IMR-90 (cell line): Measurements from ENCODE around the gene PDE11A. TPM values are rescaled to one million over a fixed set of nuclear protein-coding genes. Genes with fewer than 3 reads are reported as not detected.

Source experiments
- ATAC-seq: fragments of 200-7000 bp; cut with Tn5 transposase; 2 replicates; pipeline ENCODE4 v1.9.1; 2020; ENCODE audit warnings: low read depth, mild to moderate bottlenecking, moderate library complexity
- BruUV-seq: library from RNA; stranded (reverse); fragments of 400-500 nt; replicated peaks from 2 replicates; lab custom pipeline; 2021; lab: Mats Ljungman, UMichigan
- CTCF ChIA-PET: fragments of 300-600 bp; formaldehyde crosslinking; extraction: SDS; loops from one replicate; lab custom pipeline; 2021; ENCODE audit warnings: antibody characterized with exemption; lab: Yijun Ruan, JAX
- POLR2A ChIA-PET: fragments of 300-600 bp; sonication (Branson Sonifier 250); formaldehyde crosslinking; loops from one replicate; lab custom pipeline; 2022; ENCODE audit warnings: antibody characterized with exemption; ENCODE audit not compliant: unreplicated experiment; lab: Charles Lee
- DNase-seq: peaks from one replicate; pipeline ENCODE4 v3.0.0; 2013
- H2AFZ ChIP-seq: replicated peaks from 2 replicates; pipeline ENCODE3; 2013; ENCODE audit warnings: low read length, mild to moderate bottlenecking; ENCODE audit not compliant: poor library complexity
- H2AK5ac ChIP-seq: 2 replicates; pipeline ENCODE4 v1.6.1; 2013; ENCODE audit warnings: low read depth, low read length, inconsistent platforms
- H2AK9ac ChIP-seq: replicated peaks from 2 replicates; pipeline ENCODE3; 2013; ENCODE audit warnings: mild to moderate bottlenecking, low read depth, low read length, moderate library complexity; ENCODE audit not compliant: poor library complexity
- H2BK120ac ChIP-seq: 2 replicates; pipeline ENCODE4 v1.6.1; 2013; ENCODE audit warnings: low read depth, low read length, inconsistent platforms
- H2BK15ac ChIP-seq: 3 replicates; pipeline ENCODE4 v1.6.1; 2013; ENCODE audit warnings: low read depth, low read length, inconsistent platforms
- H2BK20ac ChIP-seq: 2 replicates; pipeline ENCODE4 v1.6.1; 2013; ENCODE audit warnings: low read depth, mild to moderate bottlenecking, inconsistent platforms, low read length, moderate library complexity
- H2BK5ac ChIP-seq: 2 replicates; pipeline ENCODE4 v1.6.1; 2013; ENCODE audit warnings: mild to moderate bottlenecking, low read depth, low read length, inconsistent platforms; ENCODE audit not compliant: poor library complexity, severe bottlenecking
- H3K14ac ChIP-seq: replicated peaks from 2 replicates; pipeline ENCODE4 v1.6.1; 2013; ENCODE audit warnings: low read depth, low read length, inconsistent platforms
- H3K18ac ChIP-seq: 2 replicates; pipeline ENCODE4 v1.6.1; 2013; ENCODE audit warnings: low read depth, low read length, control low read depth
- H3K23ac ChIP-seq: 2 replicates; pipeline ENCODE4 v1.6.1; 2013; ENCODE audit warnings: low read depth, low read length, inconsistent platforms
- H3K27ac ChIP-seq: 2 replicates; pipeline ENCODE4 v1.5.1; 2013; ENCODE audit warnings: mild to moderate bottlenecking, control low read depth, low read length; ENCODE audit not compliant: insufficient read depth
- H3K27me3 ChIP-seq: 2 replicates; pipeline ENCODE4 v1.6.1; 2013; ENCODE audit warnings: low read length; ENCODE audit not compliant: control insufficient read depth, insufficient read depth
- H3K36me3 ChIP-seq: 2 replicates; pipeline ENCODE4 v1.6.1; 2013; ENCODE audit warnings: low read length, mixed read lengths; ENCODE audit not compliant: control insufficient read depth, insufficient read depth
- H3K4ac ChIP-seq: 2 replicates; pipeline ENCODE4 v1.6.1; 2013; ENCODE audit warnings: low read depth, low read length, inconsistent platforms
- H3K4me1 ChIP-seq: 2 replicates; pipeline ENCODE4 v1.6.1; 2013; ENCODE audit warnings: low read length, mixed read lengths; ENCODE audit not compliant: control insufficient read depth, insufficient read depth
- H3K4me2 ChIP-seq: 2 replicates; pipeline ENCODE4 v1.6.1; 2013; ENCODE audit warnings: low read depth, mild to moderate bottlenecking, control low read depth, low read length, moderate library complexity
- H3K4me3 ChIP-seq: 2 replicates; pipeline ENCODE4 v1.5.1; 2013; ENCODE audit warnings: low read depth, mild to moderate bottlenecking, control low read depth, low read length, moderate library complexity; ENCODE audit not compliant: insufficient read depth
- H3K56ac ChIP-seq: 2 replicates; pipeline ENCODE4 v1.6.1; 2013; ENCODE audit warnings: low read length, inconsistent platforms; ENCODE audit not compliant: insufficient read depth; ENCODE audit errors: extremely low read depth
- H3K79me1 ChIP-seq, 2 experiments: 2 replicates each; pipeline ENCODE4 v1.6.1; 2013; ENCODE audit warnings: low read length in 2 of 2, inconsistent platforms in 1 of 2, low read depth in 1 of 2
- H3K9ac ChIP-seq: 2 replicates; pipeline ENCODE4 v1.6.1; 2013; ENCODE audit warnings: low read depth, low read length, control low read depth
- H3K9me1 ChIP-seq: 2 replicates; pipeline ENCODE4 v1.6.1; 2013; ENCODE audit warnings: low read length, inconsistent platforms; ENCODE audit not compliant: insufficient read depth
- H3K9me3 ChIP-seq: 2 replicates; pipeline ENCODE4 v1.6.1; 2013; ENCODE audit warnings: low read length; ENCODE audit not compliant: control insufficient read depth, insufficient read depth
- H4K20me1 ChIP-seq: 2 replicates; pipeline ENCODE4 v1.6.1; 2013; ENCODE audit warnings: low read length, inconsistent platforms; ENCODE audit not compliant: insufficient read depth
- H4K5ac ChIP-seq: 2 replicates; pipeline ENCODE4 v1.6.1; 2013; ENCODE audit warnings: mild to moderate bottlenecking, low read depth, low read length, control low read depth
- H4K8ac ChIP-seq, 2 experiments: 2 replicates each; pipeline ENCODE4 v1.6.1; 2013; ENCODE audit warnings: low read depth in 2 of 2, low read length in 2 of 2, control low read depth in 1 of 2, inconsistent platforms in 1 of 2
- H4K91ac ChIP-seq: 2 replicates; pipeline ENCODE4 v1.6.1; 2013; ENCODE audit warnings: low read depth, low read length, inconsistent platforms; ENCODE audit not compliant: insufficient read depth
- MAFK ChIP-seq: IDR thresholded peaks from 2 replicates; pipeline ENCODE4 v1.6.1; 2012; ENCODE audit warnings: low read depth, low read length, improper control_type of control experiment
- NFE2L2 ChIP-seq: fragments of 150-350 bp; IDR thresholded peaks from 2 replicates; pipeline ENCODE4 v1.6.1; 2016; ENCODE audit warnings: low read depth, mild to moderate bottlenecking, low read length
- RAD21 ChIP-seq: IDR thresholded peaks from 2 replicates; pipeline ENCODE4 v1.6.1; 2012; ENCODE audit warnings: low read length, improper control_type of control experiment
- RFX5 ChIP-seq: IDR thresholded peaks from 2 replicates; pipeline ENCODE4 v1.8.0; 2012; ENCODE audit warnings: low read depth, mild to moderate bottlenecking, low read length, moderate library complexity
- SMC3 ChIP-seq: fragments of 150-350 bp; IDR thresholded peaks from 2 replicates; pipeline ENCODE4 v1.6.1; 2016; ENCODE audit warnings: low read depth, mild to moderate bottlenecking, antibody characterized with exemption, low read length, moderate library complexity
- WGBS, 2 experiments: methylation state at CpG; one replicate each; pipeline versions ENCODE4 v1.1.5 to v1.1.7; 2013; ENCODE audit warnings: missing lambda C conversion rate in 2 of 2; ENCODE audit not compliant: insufficient read length in 1 of 2; ENCODE audit errors: extremely low coverage in 2 of 2; 5-methylcytosine and 5-hydroxymethylcytosine counted together
- dilution Hi-C: fragments of 300-500 bp; cut with HindIII; formaldehyde crosslinking; loops from one replicate; pipeline ENCODE4 v1.14.3; 2018; ENCODE audit warnings: low sequenced_read_pairs; ENCODE audit not compliant: unreplicated experiment
- in situ Hi-C: fragments of 300-500 bp; cut with MboI; formaldehyde crosslinking; loops from 3 replicates; pipeline ENCODE4 v1.14.3; 2019; ENCODE audit warnings: low sequenced_read_pairs, inconsistent platforms, mixed read lengths
- intact Hi-C: fragments of 100-400 bp; cut with micrococcal nuclease; formaldehyde crosslinking; loops from 2 replicates; pipeline ENCODE4 v1.10.0; 2022
- polyA plus RNA-seq, 3 experiments: library from polyadenylated mRNA; depleted of rRNA; stranded (reverse); fragments of >200 nt; gene quantifications; 2 replicates each; pipeline ENCODE4 v1.2.3, GENCODE V29; 2012; ENCODE audit warnings: low replicate concordance in 1 of 3
- total RNA-seq: library from RNA; depleted of rRNA; stranded (reverse); fragments of >200 nt; gene quantifications from 2 replicates; pipeline ENCODE4 v1.2.3, GENCODE V29; 2012

The PDE11A gene
- total and polyA plus RNA-seq, 2 of the 4 experiments (the other 2 are of a cell fraction) = 0.21 to 0.72 TPM

DNA sequence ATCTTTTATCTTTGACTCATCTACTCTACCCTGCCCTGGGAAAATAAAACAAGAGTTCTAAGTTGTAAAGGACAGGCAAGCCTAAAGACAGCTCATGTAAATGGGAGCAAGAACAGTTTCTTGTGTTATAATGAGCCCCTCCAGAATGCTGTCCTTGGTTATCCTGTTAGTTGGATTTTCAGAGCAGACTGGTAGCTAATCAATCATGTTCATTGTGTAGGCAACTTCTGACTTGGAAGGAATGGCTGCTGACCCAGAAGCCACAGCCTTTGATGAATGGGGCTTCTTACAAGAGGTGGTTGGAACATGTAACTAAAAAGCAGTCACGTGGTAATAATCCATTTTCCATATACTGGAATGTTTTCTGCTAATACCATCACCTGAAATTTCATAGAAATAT lies 425.8 kb downstream of the PDE11A start:
- no peak overlapping the region for H2BK15ac ChIP-seq
- H3K18ac ChIP-seq = no peak overlapping the region
- dilution Hi-C loops = no loop called here
- CTCF ChIA-PET = no interaction called here
- POLR2A ChIA-PET = no interaction called here
- TF ChIP-seq SMC3 (no peak), RAD21 (no peak), RFX5 (no peak), NFE2L2 (no peak), MAFK (no peak)
- no peaks in the 10 kb centered on the region for H3K9me1 ChIP-seq
- no peak overlapping the region for H2AK9ac ChIP-seq
- H2AK5ac ChIP-seq = no peak overlapping the region
- H2BK5ac ChIP-seq = no peak overlapping the region
- H3K9me3 ChIP-seq = no peaks in the 10 kb centered on the region
- no peak overlapping the region for H3K56ac ChIP-seq
- no peak overlapping the region for H3K14ac ChIP-seq
- no peak for DNase-seq
- no peak overlapping the region for H2AFZ ChIP-seq
- in situ Hi-C loops = no loop called here
- no peaks in the 10 kb centered on the region for H3K36me3 ChIP-seq
- no peak overlapping the region for H4K8ac ChIP-seq
- no TSS peak for BruUV-seq
- no CpG with 5 or more reads among the region's 1 CpG for WGBS, 2 experiments
- H3K27me3 ChIP-seq = no peaks in the 10 kb centered on the region
- H3K4me3 ChIP-seq = no peak overlapping the region
- no peak overlapping the region for H3K27ac ChIP-seq
- no peak overlapping the region for H3K9ac ChIP-seq
- H4K5ac ChIP-seq = no peak overlapping the region
- no peak overlapping the region for H4K91ac ChIP-seq
- intact Hi-C loops = no loop called here
- H4K20me1 ChIP-seq = no peaks in the 10 kb centered on the region
- H3K4me1 ChIP-seq = no peaks in the 10 kb centered on the region
- H3K23ac ChIP-seq = no peak overlapping the region
- no peak overlapping the region for H3K4me2 ChIP-seq
- no peak for ATAC-seq
- H3K79me1 ChIP-seq = no peaks in the 10 kb centered on the region
- H2BK120ac ChIP-seq = no peak overlapping the region
- H2BK20ac ChIP-seq = no peak overlapping the region
- no peak overlapping the region for H3K4ac ChIP-seq
